Measurements from ENCODE around the gene GLRX2.
A peak's percentile ranks its signal among the peaks of the same experiment; 100 is the strongest.
"Not testable (repeated sequence)": the region's sequence is repeated elsewhere in the genome, so short reads cannot be mapped to it uniquely, and the experiment has no call there.

The GLRX2 gene

GRCh38 chr1:193104907-193105820 is at the start of gene GLRX2:
Gene GLRX2, minus strand, starts transcription at chr1:193105414. Its CDS starts 32 bp downstream, at chr1:193105382.
- peak; percentile 26 to 43 for DNase-seq (ENCODE audit: low read depth in 2 of 2, low spot score in 1 of 2)

GRCh38 chr1:193144999-193145398 is 39.8 kb upstream of the GLRX2 start:
- DNase-seq (ENCODE audit: low read depth in 2 of 2, low spot score in 1 of 2): no peak

GRCh38 chr1:193144361-193144938 is 39.2 kb upstream of the GLRX2 start:
- DNase-seq (ENCODE audit: low read depth in 2 of 2, low spot score in 1 of 2): no peak

GRCh38 chr1:193143285-193143684 is 38.1 kb upstream of the GLRX2 start:
- no peak for DNase-seq (ENCODE audit: low read depth in 2 of 2, low spot score in 1 of 2)

GRCh38 chr1:193142409-193142808 is 37.2 kb upstream of the GLRX2 start:
- no peak for DNase-seq (ENCODE audit: low read depth in 2 of 2, low spot score in 1 of 2)

GRCh38 chr1:193141804-193142203 is 36.6 kb upstream of the GLRX2 start:
- DNase-seq (ENCODE audit: low read depth in 2 of 2, low spot score in 1 of 2): no peak

GRCh38 chr1:193140254-193140653 is 35.0 kb upstream of the GLRX2 start:
- no peak for DNase-seq (ENCODE audit: low read depth in 2 of 2, low spot score in 1 of 2)

GRCh38 chr1:193131266-193131860 is 26.1 kb upstream of the GLRX2 start:
- DNase-seq (ENCODE audit: low read depth in 2 of 2, low spot score in 1 of 2): no peak

- DNase-seq (ENCODE audit: low read depth in 2 of 2, low spot score in 1 of 2): no peak
These were observed 20.2 kb upstream of the GLRX2 start for GRCh38 chr1:193125369-193125768.

- DNase-seq (ENCODE audit: low read depth in 2 of 2, low spot score in 1 of 2): no peak
These were observed 18.5 kb upstream of the GLRX2 start for GRCh38 chr1:193123751-193124150.

- peak; percentile 99 for DNase-seq (ENCODE audit: low read depth in 2 of 2, low spot score in 1 of 2)
These were observed 16.7 kb upstream of the GLRX2 start, which contains the start of gene CDC73 for GRCh38 chr1:193121616-193122593. Gene CDC73, plus strand, starts transcription at chr1:193122031. Its CDS starts 170 bp downstream, at chr1:193122201.

- no peak for DNase-seq (ENCODE audit: low read depth in 2 of 2, low spot score in 1 of 2)
These were observed 15.5 kb upstream of the GLRX2 start for GRCh38 chr1:193120604-193121166.

- no peak for DNase-seq (ENCODE audit: low read depth in 2 of 2, low spot score in 1 of 2)
These were observed 13.9 kb upstream of the GLRX2 start for GRCh38 chr1:193118803-193119730.

GRCh38 chr1:193118194-193118593 is 13.0 kb upstream of the GLRX2 start:
- no peak for DNase-seq (ENCODE audit: low read depth in 2 of 2, low spot score in 1 of 2)

GRCh38 chr1:193117167-193117566 is 12.0 kb upstream of the GLRX2 start:
- not testable (repeated sequence) for DNase-seq (ENCODE audit: low read depth in 2 of 2, low spot score in 1 of 2)

GRCh38 chr1:193115629-193116227 is 10.5 kb upstream of the GLRX2 start:
- DNase-seq (ENCODE audit: low read depth in 2 of 2, low spot score in 1 of 2): no peak

- no peak for DNase-seq (ENCODE audit: low read depth in 2 of 2, low spot score in 1 of 2)
These were observed 9.4 kb upstream of the GLRX2 start for GRCh38 chr1:193114485-193115095.

- no peak for DNase-seq (ENCODE audit: low read depth in 2 of 2, low spot score in 1 of 2)
These were observed 8.7 kb upstream of the GLRX2 start for GRCh38 chr1:193113992-193114332.

All from stimulated activated CD8-positive, alpha-beta memory T cell treated with anti-CD3 and anti-CD28 coated beads, Interleukin-4, amount 100 ng/mL, for 1 hour (primary cell).